ENCODE results near the gene USP7.
"Not testable (repeated sequence)": the region's sequence is repeated elsewhere in the genome, so short reads cannot be mapped to it uniquely, and the experiment has no call there.

Gene USP7

DNA sequence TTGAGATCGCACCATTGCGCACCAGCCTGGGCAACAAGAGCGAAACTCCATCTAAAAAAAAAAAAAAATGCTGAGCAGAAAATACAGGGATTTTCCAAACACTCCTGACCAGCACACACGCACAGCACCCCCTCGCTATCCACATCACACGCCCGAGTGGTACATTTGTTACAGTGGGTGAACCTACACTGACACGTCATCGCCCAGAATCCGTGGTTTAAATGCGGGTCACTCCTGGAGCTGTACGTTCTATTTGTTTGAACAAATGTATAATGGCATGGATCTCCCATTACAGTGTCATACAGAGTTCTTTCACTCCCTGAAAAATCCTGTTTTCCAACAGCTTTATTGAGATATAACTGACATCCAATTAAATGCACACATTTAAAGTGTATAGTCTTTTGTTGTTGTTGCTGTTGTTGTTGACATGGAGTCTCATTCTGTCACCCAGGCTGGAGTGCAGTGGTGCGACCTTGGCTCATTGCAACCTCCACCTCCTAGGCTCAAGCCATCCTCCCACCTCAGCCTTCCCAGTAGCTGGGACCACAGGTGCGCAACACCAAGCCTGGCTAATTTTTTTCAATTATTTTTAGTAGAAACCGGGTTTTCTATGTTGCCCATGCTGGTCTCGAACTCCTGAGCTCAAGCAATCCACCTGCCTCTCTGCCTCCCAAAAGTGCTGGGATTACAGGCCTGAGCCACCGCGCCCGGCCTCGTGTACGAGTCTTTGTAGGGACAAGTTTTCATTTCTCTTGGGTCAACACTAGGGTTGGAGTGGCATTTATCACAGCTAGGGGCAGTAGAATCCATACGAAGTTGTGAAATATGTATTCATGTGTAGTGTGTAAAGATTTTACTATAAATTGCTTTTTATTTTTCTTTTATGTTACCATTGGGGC lies 90.5 kb downstream of the USP7 start:
- in situ Hi-C loops (cut with MboI; ENCODE audit: low sequenced_read_pairs) = no loop called here
- no peak for DNase-seq (ENCODE audit: low spot score in 2 of 2)
- Histone ChIP-seq H3K4me1 (peaks cover 7% of the 10 kb centered on the region), H3K36me3 (replicated peaks) (no peaks in the 10 kb centered on the region), H3K9me3 (no peaks in the 10 kb centered on the region), H3K4me3 (no peak overlapping the region), H3K27me3 (ENCODE audit: low read depth) (no peaks in the 10 kb centered on the region)

DNA sequence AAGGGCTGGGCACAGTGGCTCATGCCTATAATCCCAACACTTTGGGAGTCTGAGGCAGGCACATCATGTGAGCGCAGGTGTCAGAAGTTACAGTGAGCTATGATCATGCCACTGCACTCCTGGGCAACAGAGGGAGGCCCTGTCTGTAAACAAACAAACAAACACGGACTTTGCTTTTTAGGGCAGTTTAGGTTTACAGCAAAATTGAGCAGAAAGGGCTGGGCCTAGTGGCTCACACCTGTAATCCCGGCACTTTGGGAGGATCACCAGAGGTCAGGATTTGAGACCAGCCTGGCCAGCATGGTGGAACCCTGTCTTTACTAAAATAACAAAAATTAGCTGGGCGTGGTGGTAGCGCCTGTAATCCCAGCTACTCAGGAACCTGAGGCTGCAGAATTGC lies 91.6 kb downstream of the USP7 start:
- H3K4me3 ChIP-seq = no peak overlapping the region
- in situ Hi-C loops (cut with MboI; ENCODE audit: low sequenced_read_pairs) = no loop called here
- H3K9me3 ChIP-seq = no peaks in the 10 kb centered on the region
- no peak for DNase-seq (ENCODE audit: low spot score in 2 of 2)
- peaks cover 7% of the 10 kb centered on the region for H3K4me1 ChIP-seq
- no peaks in the 10 kb centered on the region for H3K27me3 ChIP-seq (ENCODE audit: low read depth)
- no peaks in the 10 kb centered on the region for H3K36me3 ChIP-seq (replicated peaks)

DNA sequence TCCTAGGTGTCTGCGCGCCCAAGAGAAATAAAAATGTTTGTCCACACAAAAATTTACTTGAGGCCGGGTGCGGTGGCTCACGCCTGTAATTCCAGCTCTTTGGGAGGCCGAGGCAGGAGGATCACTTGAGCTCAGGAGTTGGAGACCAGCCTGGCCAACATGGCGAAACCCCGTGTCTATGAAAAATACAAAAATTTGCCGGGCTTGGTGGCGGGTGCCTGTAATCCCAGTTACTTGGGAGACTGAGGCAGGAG lies 93.8 kb downstream of the USP7 start:
- peaks cover 22% of the 10 kb centered on the region for H3K4me1 ChIP-seq
- DNase-seq (ENCODE audit: low spot score in 2 of 2); H3K27me3 ChIP-seq (ENCODE audit: low read depth); H3K9me3 ChIP-seq; H3K36me3 ChIP-seq (replicated peaks); H3K4me3 ChIP-seq; in situ Hi-C loops (cut with MboI; ENCODE audit: low sequenced_read_pairs): not testable (repeated sequence)

DNA sequence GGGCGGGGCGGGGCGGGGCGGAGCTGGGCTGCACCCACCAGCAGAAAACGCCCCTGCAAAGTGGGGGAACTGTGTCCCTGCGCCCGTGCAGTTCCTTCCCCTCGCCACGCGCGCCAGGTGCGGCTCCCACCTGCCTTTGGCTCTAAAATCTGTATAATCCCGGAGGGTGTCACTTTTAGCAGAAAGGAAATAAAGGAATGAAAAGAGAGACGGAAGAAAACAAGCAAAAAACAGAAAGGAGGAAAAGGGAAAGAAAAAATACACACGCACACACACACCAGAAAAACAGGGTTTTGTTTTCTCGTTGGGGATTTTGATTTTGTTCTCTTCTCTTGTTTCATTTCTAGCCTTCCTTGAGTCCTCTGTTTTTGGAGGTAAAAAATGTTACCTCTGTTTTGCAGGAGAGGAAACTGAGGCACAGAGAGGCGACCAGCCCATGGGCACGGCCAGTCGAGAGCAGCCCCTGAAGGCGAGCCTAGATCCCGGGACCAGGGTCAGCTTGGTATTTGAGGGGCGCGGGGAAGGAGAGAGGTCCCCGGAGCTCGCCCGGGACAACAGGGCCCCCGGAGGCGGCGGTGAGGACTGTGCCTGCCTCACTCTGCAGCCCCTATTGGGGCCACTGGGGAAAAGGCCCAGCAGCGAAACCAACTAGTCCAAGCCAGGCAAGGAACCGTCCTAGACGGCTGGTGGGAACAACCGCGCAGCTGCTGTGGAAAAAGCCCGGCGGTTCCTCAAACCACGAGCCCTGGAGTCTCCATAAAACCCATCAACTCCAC lies 94.3 kb downstream of the USP7 start:
- no peaks in the 10 kb centered on the region for H3K27me3 ChIP-seq (ENCODE audit: low read depth)
- peak overlapping the region; percentile 86 for H3K4me3 ChIP-seq
- in situ Hi-C loops (cut with MboI; ENCODE audit: low sequenced_read_pairs) = no loop called here
- no peaks in the 10 kb centered on the region for H3K9me3 ChIP-seq
- peaks cover 27% of the 10 kb centered on the region for H3K4me1 ChIP-seq
- peak in 1 of 2 experiments; percentile 60 for DNase-seq (ENCODE audit: low spot score in 2 of 2)
- H3K36me3 ChIP-seq (replicated peaks) = peaks cover under 1% of the 10 kb centered on the region; the same call in 1 of the 2 replicates

DNA sequence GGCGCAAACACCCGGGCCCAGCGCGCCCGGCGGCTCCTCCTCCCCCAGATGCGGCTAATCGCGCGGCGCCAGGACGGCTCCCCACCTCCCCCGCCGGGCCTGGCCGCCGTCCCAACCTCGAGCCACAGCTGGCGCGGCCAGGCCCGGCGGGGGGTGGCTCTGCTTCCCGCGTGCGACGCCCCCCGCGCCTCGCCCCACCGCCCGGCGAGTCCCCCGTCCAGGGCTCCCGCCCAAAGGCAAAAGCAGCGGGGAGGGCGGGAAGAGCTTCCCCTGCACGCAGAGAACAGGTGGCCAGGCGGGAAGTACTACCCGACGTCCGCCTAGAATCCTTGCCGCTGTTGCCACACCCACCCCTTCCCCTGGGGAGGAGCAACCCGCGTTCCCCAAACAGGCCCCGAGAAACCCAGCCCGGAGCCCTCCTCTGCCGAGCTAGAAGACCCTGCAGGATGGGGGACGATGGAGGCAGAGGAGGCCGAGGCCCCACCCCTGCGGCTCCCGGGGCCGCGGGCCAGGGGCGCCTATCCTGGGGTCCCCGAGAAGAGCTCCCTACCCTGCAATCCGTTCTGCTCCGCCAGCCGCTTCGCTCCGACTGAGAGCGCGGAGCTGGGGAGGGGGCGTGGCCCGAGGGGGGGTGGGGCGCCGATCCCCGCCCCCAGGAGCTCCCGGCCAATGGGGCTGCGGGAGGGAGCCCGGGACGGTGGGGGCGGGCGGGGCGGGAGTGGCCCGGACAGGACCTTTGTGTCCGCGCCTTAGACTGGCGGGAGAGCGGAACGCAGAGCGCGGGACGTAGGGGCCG lies 95.1 kb downstream of the USP7 start, which contains the start of gene CARHSP1:
CARHSP1 (minus strand) TSS at position 591 of the 796 bp plus-strand sequence. CDS start 9,678 bp downstream, outside the sequence.
- in situ Hi-C loops (cut with MboI; ENCODE audit: low sequenced_read_pairs) = no loop called here
- Histone ChIP-seq H3K9me3 (no peaks in the 10 kb centered on the region), H3K4me1 (peaks cover 27% of the 10 kb centered on the region), H3K27me3 (ENCODE audit: low read depth) (no peaks in the 10 kb centered on the region), H3K4me3 (peak within 1 kb of the TSS; percentile 86), H3K36me3 (replicated peaks) (peaks cover 7% of the 10 kb centered on the region)
- peak; percentile 87 to 94 for DNase-seq (ENCODE audit: low spot score in 2 of 2)

DNA sequence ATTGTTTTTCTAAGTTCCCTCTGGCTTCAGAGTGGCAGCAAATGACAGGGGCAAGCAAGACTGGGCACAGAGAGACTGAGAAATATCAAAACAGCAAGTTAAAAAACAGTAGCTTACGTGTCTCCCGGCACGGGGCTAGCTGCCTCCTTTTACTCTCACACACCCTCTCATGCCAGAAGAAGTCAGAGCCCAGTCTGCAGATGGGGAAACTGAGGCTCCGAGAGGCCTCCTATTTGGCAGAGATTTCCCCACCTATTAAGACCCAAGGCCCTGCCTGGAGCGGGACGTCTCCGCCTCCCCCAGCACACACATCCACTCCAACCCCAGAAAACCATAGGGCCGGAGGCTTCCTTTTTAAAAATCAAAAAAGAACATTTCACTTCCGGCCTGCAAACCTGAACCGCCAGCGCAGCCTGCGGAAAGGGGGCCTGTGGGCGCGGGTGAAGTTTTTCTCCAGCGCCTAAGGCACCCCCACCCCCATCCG lies 95.7 kb downstream of the USP7 start:
- peaks cover 27% of the 10 kb centered on the region for H3K4me1 ChIP-seq
- H3K9me3 ChIP-seq = no peaks in the 10 kb centered on the region
- H3K36me3 ChIP-seq (replicated peaks) = peaks cover 7% of the 10 kb centered on the region
- H3K27me3 ChIP-seq (ENCODE audit: low read depth) = no peaks in the 10 kb centered on the region
- in situ Hi-C loops (cut with MboI; ENCODE audit: low sequenced_read_pairs) = no loop called here
- peak overlapping the region; percentile 86 for H3K4me3 ChIP-seq
- DNase-seq (ENCODE audit: low spot score in 2 of 2) = no peak

DNA sequence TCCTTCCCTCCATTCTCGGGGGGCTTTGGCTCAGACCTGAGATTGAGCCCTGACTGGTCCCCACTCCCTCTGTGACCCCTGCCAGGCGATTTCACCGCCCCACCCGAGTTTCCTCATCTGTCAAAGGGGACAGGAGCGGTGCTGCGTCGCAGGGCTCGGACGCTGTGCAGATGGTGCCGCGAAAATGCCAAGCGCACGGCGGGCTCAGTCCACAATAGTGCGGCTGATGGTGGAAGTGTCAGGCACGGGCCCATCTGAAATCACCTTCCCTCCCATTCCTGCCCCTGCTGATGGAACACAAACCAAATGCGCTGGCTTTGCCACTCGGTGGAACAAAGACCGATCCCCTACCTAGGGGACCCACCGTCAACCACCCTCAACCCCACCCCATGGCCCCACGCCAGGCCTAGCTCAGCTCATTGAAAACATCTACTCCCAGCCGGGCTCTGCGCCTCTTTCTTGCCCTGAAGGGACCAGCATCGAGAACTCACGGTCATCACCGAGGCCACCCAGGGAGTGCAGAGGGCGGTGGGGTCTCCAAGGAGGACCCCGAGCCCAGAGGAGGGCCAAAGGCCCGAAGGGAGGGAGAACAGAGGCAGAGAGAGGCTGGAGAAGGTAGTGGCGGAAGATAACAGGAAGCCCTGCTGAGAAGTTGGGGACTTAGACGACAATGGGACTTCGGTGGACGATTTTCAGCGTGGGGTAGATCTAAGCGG lies 96.3 kb downstream of the USP7 start:
- in situ Hi-C loops (cut with MboI; ENCODE audit: low sequenced_read_pairs) = no loop called here
- H3K4me1 ChIP-seq = peaks cover 27% of the 10 kb centered on the region
- no peaks in the 10 kb centered on the region for H3K9me3 ChIP-seq
- DNase-seq (ENCODE audit: low spot score in 2 of 2) = peak; percentile 25 to 67
- peaks cover 7% of the 10 kb centered on the region for H3K36me3 ChIP-seq (replicated peaks)
- peak overlapping the region; percentile 86 for H3K4me3 ChIP-seq
- H3K27me3 ChIP-seq (ENCODE audit: low read depth) = no peaks in the 10 kb centered on the region

DNA sequence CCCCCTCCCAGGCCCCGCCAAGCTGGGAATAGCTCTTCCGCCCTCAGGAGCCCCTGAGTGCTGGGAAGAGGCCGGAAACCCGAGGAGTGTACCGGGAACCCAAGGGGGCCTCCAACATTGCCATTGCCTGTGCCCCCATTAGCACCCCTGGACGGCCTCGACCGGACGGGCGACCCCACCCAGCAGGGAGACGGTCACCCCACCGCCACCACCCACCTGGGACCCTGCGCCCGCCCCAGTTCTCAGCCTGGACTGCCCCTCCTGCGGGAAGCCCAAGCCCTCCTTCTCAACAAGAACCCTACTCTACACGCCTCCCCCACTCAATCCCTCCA lies 96.9 kb downstream of the USP7 start:
- Histone ChIP-seq H3K36me3 (replicated peaks) (peaks cover 7% of the 10 kb centered on the region), H3K4me3 (peak overlapping the region; percentile 86), H3K9me3 (no peaks in the 10 kb centered on the region), H3K4me1 (peaks cover 27% of the 10 kb centered on the region), H3K27me3 (ENCODE audit: low read depth) (no peaks in the 10 kb centered on the region)
- in situ Hi-C loops (cut with MboI; ENCODE audit: low sequenced_read_pairs) = no loop called here
- DNase-seq (ENCODE audit: low spot score in 2 of 2) = no peak

DNA sequence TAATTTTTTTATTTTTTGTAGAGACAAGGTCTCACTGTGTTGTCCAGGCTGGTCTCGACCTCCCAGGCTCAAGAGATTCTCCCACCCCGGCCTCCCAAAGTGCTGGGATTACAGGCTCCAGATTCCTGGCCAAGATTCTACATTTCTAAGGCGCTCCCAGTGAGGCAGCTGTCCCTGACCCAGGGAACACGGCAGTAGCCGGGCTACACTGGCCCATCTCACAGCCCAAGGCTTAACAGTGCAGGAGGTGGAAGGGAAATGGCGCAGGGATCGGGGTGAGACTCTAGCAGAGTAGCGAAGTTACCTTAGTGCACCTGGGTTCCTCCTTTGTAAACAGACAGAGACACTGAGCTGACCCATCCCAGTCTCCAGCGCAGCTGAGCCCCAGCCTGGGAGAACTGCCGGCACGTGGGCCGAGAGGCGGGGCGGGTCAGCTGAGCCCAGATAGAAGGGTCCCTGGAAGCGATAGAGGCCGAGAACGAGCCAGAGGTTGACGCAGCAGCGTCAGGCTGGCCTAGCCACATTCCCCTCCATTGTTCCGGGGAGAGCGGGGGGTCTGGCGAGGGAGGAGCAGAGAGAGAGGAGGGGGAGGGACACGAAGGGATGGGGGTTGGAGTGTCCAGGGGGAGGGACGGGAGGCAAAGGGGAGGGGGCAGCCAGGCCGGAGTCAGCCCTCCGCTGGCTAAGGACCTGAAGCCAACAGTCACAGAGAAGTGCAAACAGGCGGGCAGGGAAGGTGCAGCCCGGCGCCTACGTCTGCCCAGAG lies 97.4 kb downstream of the USP7 start:
- peak; percentile 13 to 70 for DNase-seq (ENCODE audit: low spot score in 2 of 2)
- Histone ChIP-seq H3K27me3 (ENCODE audit: low read depth) (no peaks in the 10 kb centered on the region), H3K4me1 (peaks cover 27% of the 10 kb centered on the region), H3K36me3 (replicated peaks) (peaks cover 7% of the 10 kb centered on the region), H3K9me3 (no peaks in the 10 kb centered on the region), H3K4me3 (peak overlapping the region; percentile 86)
- in situ Hi-C loops (cut with MboI; ENCODE audit: low sequenced_read_pairs) = no loop called here

DNA sequence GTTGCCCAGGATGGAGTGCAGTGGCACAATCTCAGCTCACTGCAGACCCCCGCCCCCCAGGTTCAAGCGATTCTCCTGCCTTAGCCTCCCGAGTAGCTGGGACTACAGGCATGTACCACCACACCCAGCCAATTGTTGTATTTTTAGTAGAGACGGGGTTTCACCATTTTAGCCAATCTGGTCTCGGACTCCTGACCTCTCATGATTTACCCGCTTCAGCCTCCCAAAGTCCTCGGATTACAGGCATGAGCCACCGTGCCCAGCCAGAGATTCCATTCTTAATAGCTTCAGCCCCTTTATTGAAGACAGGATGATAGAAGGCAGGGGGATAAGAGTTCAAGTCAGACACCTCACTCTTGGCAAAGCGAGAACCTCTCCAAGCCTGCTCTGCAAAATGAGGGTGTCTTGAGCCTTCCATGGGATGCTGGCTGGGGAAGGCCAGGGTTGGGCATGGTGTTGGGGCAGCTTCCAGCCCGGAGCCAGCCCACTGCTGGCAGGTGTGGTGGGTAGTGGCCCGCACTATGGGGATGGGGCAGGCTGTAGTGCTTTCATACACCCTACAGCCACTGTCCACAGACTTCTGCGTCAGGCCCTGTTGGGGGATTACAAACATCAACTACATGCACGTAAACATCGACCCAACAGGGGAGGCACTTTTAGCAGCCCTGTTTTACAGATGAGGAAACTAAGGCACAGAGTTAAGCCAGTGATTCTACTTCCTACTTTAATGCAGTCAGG lies 98.4 kb downstream of the USP7 start:
- Histone ChIP-seq H3K27me3 (ENCODE audit: low read depth) (no peaks in the 10 kb centered on the region), H3K4me3 (no peak overlapping the region), H3K4me1 (peaks cover 25% of the 10 kb centered on the region)

DNA sequence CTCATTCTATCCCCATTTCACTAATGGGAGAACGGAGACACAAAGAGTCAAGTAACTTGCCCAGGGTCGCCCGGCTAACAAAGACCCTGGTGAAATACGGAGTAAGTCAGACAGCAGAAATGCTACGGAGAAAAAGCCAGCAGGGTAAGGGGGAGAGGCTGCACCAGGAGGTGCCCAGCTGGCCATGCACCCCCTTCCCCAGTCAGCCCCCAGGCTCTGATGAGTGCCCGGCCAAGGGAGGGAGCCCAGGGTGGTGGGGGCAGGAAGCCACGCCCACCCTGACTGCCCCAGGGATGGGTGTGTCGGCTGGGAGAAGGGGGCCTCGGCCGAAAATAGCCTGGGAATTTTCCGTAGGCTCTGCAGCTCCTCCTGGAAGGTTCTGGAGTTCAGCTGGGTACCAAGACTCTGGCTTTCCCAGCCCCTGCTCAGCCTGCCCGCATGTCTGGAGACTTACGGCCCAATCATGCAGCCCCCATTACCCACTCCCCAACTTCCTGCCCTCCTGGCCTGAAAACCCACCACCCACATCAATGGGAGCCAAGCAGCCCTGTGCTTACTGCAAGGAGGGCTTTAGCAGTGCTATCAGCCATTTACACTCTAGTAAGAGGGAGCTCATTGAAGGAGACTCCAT lies 99.1 kb downstream of the USP7 start:
- Histone ChIP-seq H3K27me3 (ENCODE audit: low read depth) (no peaks in the 10 kb centered on the region), H3K9me3 (no peaks in the 10 kb centered on the region), H3K36me3 (replicated peaks) (peaks cover 11% of the 10 kb centered on the region), H3K4me3 (no peak overlapping the region), H3K4me1 (peaks cover 24% of the 10 kb centered on the region)
- DNase-seq (ENCODE audit: low spot score in 2 of 2) = peak in 1 of 2 experiments; percentile 2
- in situ Hi-C loops (cut with MboI; ENCODE audit: low sequenced_read_pairs) = no loop called here

More for the DNA sequence above, 98.4 kb downstream of the USP7 start:
- peak in 1 of 2 experiments; percentile 2 for DNase-seq (ENCODE audit: low spot score in 2 of 2)
- Histone ChIP-seq H3K36me3 (replicated peaks) (peaks cover 7% of the 10 kb centered on the region), H3K9me3 (no peaks in the 10 kb centered on the region)
- in situ Hi-C loops (cut with MboI; ENCODE audit: low sequenced_read_pairs) = no loop called here
